Articular chondrocyte of knee joint (primary cell): Measurements from ENCODE around the gene CUL3. TPM values are rescaled to one million over a fixed set of nuclear protein-coding genes. Genes with fewer than 3 reads are reported as not detected.

Experiments
- total RNA-seq: library from RNA; depleted of rRNA; stranded (reverse); fragments of >200 nt; gene quantifications from 2 replicates; pipeline ENCODE4 v1.2.3, GENCODE V29; 2012

The CUL3 gene
- total RNA-seq, result 73.0 and 75.9 TPM in 2 replicates

GRCh38 chr2:224585211-224586088, at the start of gene CUL3:
Gene CUL3, minus strand, starts transcription at chr2:224585363. Its CDS starts 354 bp downstream, at chr2:224585009.

Other genes starting within 250 kb of the CUL3 start
- 0.13 and 0.22 TPM in 2 replicates for gene FAM124B, start 183.3 kb downstream of the CUL3 start, total RNA-seq
- not detected in 2 replicates for gene CCDC195, start 131.0 kb upstream of the CUL3 start, total RNA-seq